Neutrophil (primary cell): Measurements from ENCODE around the gene SUSD6.

Experiments used
- H3K27ac ChIP-seq: fragments of 200-600 bp; sonication (generic); 2 replicates; pipeline ENCODE4 v1.5.1; 2016; ENCODE audit warnings: mild to moderate bottlenecking, moderate library complexity
- H3K27me3 ChIP-seq: fragments of 200-600 bp; sonication (generic); 2 replicates; pipeline ENCODE4 v1.6.0; 2016; ENCODE audit warnings: mild to moderate bottlenecking
- H3K36me3 ChIP-seq: fragments of 200-600 bp; sonication (generic); 2 replicates; pipeline ENCODE4 v1.5.1; 2017
- H3K4me1 ChIP-seq, 2 experiments: fragments of 200-600 bp in 1 of 2; sonication (generic) in 1 of 2; 1 replicate in 1 of 2; 2 replicates in 1 of 2; pipeline versions ENCODE4 v1.5.1 to v1.6.1; 2013 to 2016; ENCODE audit warnings: low read depth in 1 of 2, low read length in 1 of 2, mild to moderate bottlenecking in 1 of 2, moderate library complexity in 1 of 2; ENCODE audit not compliant: control insufficient read depth in 1 of 2, insufficient read depth in 1 of 2
- H3K4me3 ChIP-seq, 2 experiments: fragments of 200-600 bp in 1 of 2; sonication (generic) in 1 of 2; 1 replicate in 1 of 2; 2 replicates in 1 of 2; pipeline ENCODE4 v1.5.1; 2013 to 2016; ENCODE audit warnings: low read depth in 1 of 2, low read length in 1 of 2, mild to moderate bottlenecking in 1 of 2, moderate library complexity in 1 of 2
- H3K9me3 ChIP-seq: fragments of 200-600 bp; sonication (generic); 2 replicates; pipeline ENCODE4 v1.5.1; 2016
- CTCF ChIP-seq: fragments of 200-600 bp; sonication (generic); IDR thresholded peaks from 2 replicates; pipeline ENCODE4 v1.5.1; 2016; ENCODE audit warnings: antibody characterized with exemption

Gene SUSD6

GRCh38 chr14:69704319-69704718 is 92.9 kb downstream of the SUSD6 start:
- Histone ChIP-seq H3K27ac (peak overlapping the region; percentile 96), H3K4me3 (peak overlapping the region; percentile 48 to 67), H3K9me3 (no peaks in the 10 kb centered on the region), H3K27me3 (no peaks in the 10 kb centered on the region), H3K36me3 (peaks cover 58% of the 10 kb centered on the region), H3K4me1 (peaks cover 61 to 68% of the 10 kb centered on the region in 2 experiments)
- no peak for TF ChIP-seq CTCF

- Histone ChIP-seq H3K9me3 (no peaks in the 10 kb centered on the region), H3K27me3 (no peaks in the 10 kb centered on the region), H3K4me1 (peaks cover 54 to 66% of the 10 kb centered on the region in 2 experiments), H3K36me3 (peaks cover 72% of the 10 kb centered on the region), H3K27ac (peak overlapping the region; percentile 96), H3K4me3 (no peak overlapping the region)
- TF ChIP-seq CTCF: no peak
These were observed 94.3 kb downstream of the SUSD6 start for GRCh38 chr14:69705706-69706105.

- peaks cover 54 to 66% of the 10 kb centered on the region in 2 experiments for H3K4me1 ChIP-seq
- no peaks in the 10 kb centered on the region for H3K27me3 ChIP-seq
- H3K9me3 ChIP-seq: no peaks in the 10 kb centered on the region
- H3K36me3 ChIP-seq: peaks cover 95% of the 10 kb centered on the region
- peak overlapping the region; percentile 87 for H3K27ac ChIP-seq
- no peak overlapping the region for H3K4me3 ChIP-seq
- TF ChIP-seq CTCF: no peak
These were observed 96.7 kb downstream of the SUSD6 start for GRCh38 chr14:69708049-69708448.

GRCh38 chr14:69708586-69709560 is 97.5 kb downstream of the SUSD6 start:
- Histone ChIP-seq H3K36me3 (peaks cover 100% of the 10 kb centered on the region), H3K9me3 (no peaks in the 10 kb centered on the region), H3K4me3 (no peak overlapping the region), H3K4me1 (peaks cover 49 to 62% of the 10 kb centered on the region in 2 experiments), H3K27ac (peak overlapping the region; percentile 87), H3K27me3 (no peaks in the 10 kb centered on the region)
- no peak for TF ChIP-seq CTCF

- Histone ChIP-seq H3K9me3 (no peaks in the 10 kb centered on the region), H3K36me3 (peaks cover 98% of the 10 kb centered on the region), H3K4me1 (peaks cover 37 to 47% of the 10 kb centered on the region in 2 experiments), H3K27me3 (no peaks in the 10 kb centered on the region), H3K27ac (peak overlapping the region; percentile 87), H3K4me3 (no peak overlapping the region)
- no peak for TF ChIP-seq CTCF
These were observed 99.0 kb downstream of the SUSD6 start for GRCh38 chr14:69710378-69710777.
